GM18499 (cell line): ENCODE data around the gene PGGHG.
"Not testable (repeated sequence)": the region's sequence is repeated elsewhere in the genome, so short reads cannot be mapped to it uniquely, and the experiment has no call there.

ENCODE experiments used
- ATAC-seq: cut with Tn5 transposase; IDR thresholded peaks from one replicate; pipeline ENCODE4 v1.9.1; 2021; ENCODE audit warnings: moderate number of reproducible peaks; ENCODE audit not compliant: insufficient read depth, unreplicated experiment

PGGHG gene

DNA sequence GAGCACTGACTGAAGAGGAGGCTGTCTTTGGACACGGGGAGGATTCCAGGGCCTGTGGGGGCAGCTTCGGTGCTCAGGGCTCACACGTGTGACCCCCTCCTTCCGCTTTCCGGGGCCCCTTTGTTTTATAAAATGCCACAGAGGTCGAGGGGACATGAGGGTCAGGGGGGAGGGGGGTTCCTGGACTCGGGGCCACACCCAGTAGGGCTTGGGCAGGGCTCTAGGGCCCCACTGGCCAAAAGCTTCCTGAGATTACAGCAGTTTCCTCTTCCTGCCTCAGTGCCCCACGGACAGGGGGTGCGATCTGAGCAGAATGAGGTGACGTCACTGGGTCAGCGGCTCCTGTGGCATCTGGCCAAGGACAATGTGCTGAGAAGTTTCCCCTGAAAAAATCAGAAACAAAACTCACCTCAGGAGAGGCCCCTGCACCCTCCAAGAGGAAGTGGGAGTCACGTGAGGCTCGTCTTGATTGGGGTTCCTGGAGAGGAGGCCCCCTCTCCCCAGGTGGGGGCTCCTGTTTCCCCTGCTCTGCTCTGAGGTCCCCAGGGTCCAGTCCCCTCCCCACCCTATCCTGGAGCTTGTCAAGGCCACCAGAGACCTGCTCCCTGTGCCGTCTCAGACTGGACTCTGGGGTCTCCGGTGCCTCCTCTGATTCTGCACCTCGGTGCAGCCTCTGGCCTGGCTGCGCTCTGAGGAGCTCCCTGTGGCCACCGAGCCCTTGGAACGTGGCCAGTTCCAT lies 38.1 kb downstream of the PGGHG start:
- ATAC-seq, result peak; percentile 61

GRCh38 chr11:327581-327923 lies 38.6 kb downstream of the PGGHG start:
- ATAC-seq, result no peak

DNA sequence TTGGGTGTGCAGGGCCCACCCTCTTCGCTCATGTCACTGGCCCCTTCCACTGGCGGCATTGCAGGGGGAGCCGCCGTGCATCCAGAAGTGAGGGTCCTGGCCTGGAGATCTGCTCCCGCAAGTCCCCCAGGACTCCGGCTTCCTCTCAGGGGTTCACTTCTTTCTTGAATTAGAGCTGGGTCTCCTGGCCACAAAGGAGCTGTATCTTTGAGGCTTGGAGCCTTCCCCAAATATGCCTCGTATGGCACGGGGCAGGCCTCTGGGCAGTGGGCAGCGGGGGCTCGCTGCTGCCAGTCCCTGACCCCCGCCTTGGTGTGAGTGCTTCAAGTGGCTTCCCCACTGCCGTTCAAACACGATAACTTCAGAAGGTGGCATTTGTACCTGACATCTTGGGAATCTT lies 39.1 kb downstream of the PGGHG start:
- ATAC-seq, result no peak

GRCh38 chr11:328516-329100 lies 39.7 kb downstream of the PGGHG start:
- ATAC-seq, result not testable (repeated sequence)

DNA sequence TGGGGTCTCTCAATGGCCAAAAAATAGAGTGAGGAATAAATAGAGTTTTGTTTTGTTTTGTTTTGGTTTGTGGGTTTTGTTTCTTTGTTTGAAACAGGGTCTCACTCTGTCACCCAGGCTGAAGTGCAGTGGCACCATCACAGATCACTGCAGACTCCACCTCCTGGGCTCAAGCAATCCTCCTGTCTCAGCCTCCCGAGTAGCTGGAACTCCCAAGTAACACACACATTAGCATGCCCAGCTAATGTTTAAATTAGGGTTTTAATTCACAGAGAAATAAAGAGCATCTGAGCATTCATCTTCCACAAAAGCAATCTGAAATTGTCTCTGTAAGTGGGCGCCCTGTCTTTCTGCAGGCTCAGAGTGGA lies 40.9 kb downstream of the PGGHG start:
- ATAC-seq, result no peak

GRCh38 chr11:330307-330693 lies 41.4 kb downstream of the PGGHG start:
- ATAC-seq, result no peak

- ATAC-seq, result no peak
Observed at GRCh38 chr11:330694-331357, 41.9 kb downstream of the PGGHG start.

DNA sequence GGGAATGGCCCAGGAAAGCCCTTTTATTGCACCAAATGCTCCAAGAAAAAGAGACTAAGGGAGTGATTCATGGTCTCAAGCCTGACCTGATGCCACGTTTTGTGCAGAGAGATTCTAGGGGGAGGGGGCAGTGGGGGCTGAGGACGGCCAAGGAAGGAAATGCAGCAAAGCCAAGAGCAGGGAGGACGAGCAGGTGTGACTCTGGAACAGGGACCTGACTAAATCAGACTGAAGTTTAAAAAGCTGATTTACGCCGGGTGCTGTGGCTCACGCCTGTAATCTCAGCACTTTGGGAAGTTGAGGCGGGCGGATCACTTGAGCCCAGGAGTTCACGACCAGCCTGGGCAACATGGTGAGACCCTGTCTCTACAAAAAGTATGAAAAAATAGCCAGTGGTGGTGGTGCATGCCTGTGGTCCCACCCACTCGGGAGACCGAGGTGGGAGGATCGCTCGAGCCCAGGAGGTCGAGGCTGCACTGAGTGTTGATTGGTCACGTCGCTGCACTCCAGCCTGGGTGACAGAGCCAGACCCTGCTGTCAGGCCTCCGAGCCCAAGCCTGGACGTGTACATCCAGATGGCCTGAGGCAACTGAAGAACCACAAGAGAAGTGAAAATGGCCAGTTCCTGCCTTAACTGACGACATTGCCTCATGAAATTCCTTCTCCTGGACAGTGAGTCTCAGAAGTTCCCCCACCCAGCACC lies 42.6 kb downstream of the PGGHG start:
- ATAC-seq, result no peak

DNA sequence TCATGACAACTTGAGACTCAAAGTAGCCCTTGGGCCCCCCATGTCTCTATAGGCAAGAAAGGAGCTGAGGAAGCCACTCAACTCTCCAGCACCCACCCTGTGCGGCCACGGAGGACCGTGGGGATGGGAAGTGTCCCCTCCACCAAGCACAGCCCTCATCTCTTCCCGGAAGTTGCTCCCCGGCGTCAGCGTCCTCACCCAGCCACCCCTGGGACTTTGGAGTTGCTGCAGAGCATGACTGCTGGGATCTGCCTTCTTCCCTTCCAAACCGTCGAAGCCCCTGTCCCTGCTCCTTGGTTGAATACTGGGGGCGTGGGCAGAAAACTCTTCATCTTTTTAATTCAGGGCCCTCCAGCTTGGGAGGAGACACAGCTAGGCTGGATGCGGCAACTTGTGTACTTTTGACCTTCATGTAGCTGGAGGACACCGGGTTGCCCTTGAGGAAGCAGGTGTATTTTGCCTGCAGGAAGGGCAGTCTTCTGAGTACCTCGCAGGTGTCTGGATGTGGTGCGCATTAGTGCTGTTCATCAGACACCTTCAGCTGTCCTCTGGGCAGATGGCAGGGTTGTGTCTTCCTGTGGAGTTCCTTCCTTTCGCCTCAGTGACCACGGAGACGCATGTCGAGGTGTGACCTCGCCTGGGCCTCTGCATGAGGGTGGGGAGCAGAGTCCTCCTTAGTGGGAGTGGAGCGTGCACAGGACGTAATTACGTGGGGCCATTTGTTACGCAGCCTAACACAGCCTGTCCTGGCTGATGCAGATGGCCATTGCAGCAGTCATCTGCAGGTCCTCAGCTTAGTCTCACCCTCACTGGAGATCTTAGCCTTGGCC lies 43.9 kb downstream of the PGGHG start:
- no peak for ATAC-seq

DNA sequence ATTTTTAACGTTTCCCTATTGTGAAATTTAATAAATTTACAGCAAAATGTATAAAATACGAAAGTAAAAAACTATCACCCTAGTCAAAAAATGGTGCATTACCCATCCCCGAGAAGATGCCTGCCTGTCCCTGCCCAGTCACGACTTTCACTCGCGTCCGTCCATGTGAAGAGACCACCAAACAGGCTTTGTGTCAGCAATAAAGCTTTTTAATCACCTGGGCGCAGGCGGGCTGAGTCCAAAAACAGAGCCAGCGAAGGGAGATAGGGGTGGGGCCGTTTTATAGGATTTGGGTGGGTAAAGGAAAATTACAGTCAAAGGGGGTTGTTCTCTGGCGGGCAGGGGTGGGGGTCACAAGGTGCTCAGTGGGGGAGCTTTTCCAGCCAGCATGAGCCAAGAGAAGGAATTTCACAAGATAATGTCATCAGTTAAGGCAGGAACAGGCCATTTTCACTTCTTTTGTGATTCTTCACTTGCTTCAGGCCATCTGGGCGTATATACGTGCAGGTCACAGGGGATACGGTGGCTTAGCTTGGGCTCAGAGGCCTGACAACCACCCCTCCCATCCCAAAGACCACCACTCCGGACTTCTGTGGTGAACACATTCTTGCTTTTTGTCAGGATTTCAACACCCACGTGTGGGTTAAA lies 44.8 kb downstream of the PGGHG start:
- not testable (repeated sequence) for ATAC-seq

DNA sequence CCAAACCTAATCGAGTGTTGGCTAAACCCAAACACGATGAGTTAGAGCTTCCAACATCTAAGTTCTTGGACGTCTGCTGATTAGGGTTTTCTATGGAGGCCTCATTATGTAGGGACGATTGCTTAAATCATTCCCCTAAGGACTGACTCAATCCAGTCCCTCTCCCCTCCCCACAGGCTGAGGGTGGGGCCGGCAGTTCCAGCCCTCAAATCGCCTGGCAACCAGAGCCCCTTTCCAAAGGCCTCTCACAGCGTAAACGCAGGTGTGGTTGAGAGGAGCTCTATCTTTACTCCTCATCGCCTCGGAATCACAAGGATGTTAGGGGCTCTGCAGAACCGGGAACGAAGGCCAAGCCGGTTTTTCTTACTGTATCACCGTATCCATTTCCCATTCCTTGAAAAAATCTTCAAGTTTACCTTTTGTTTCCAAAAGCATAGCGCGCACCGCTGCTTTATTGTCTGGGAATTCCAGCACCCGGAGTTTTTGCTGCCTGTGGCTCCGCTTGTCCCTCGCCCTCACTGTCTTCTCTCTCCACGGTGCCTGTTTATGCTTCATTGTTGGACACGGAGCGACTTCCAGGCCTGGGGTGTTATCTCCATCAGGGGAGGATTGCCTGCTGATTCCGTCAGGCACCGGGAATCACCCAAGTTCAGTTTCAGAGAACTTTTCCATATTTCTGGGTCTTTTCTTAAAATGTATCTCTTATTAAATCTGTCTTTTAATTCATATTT lies 45.5 kb downstream of the PGGHG start:
- ATAC-seq, result no peak

- no peak for ATAC-seq
Observed at GRCh38 chr11:335779-336658, 47.1 kb downstream of the PGGHG start.

GRCh38 chr11:336659-337198 lies 47.8 kb downstream of the PGGHG start:
- no peak for ATAC-seq

DNA sequence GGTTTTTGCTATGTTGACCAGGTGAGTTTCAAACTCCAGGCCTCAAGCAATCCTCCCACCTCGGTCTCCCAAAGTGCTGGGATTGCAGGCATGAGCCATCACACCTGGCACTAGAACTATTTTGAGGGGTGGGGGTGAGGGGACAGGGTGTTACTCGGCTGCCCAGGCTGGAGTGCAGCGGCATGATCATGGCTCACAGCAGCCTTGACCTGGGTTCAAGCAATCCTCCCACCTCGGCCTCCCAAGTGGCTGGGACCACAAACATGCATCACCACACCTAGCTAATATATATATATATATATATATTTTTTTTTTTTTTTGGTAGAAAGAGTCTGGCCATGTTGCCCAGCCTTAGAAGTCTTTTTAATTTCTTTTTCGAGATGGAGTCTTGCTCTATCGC lies 48.8 kb downstream of the PGGHG start:
- no peak for ATAC-seq

GRCh38 chr11:339963-340362 lies 51.0 kb downstream of the PGGHG start:
- no peak for ATAC-seq

GRCh38 chr11:340539-341512 lies 51.9 kb downstream of the PGGHG start:
- no peak for ATAC-seq

DNA sequence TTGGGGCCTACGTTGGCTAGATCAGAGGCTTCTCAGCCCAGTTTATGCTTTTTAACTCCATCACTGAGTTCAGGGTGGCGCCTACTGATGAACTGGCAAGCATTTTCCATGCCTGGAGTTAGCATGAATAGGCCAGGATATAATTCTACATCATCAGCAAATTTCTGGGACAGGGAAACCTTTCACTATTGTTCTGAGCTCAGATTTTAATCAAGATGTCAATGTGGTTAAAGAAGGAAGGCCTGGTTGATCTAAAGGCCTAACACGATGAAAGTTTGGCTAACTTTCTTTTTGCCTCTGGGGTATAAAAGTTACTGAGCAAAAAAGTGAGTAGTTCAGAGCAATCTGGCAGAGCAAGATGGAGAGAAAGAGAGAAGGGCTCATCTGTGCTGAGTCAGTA lies 53.4 kb downstream of the PGGHG start:
- no peak for ATAC-seq
